ENCODE results near the gene KCNAB1.

DNA sequence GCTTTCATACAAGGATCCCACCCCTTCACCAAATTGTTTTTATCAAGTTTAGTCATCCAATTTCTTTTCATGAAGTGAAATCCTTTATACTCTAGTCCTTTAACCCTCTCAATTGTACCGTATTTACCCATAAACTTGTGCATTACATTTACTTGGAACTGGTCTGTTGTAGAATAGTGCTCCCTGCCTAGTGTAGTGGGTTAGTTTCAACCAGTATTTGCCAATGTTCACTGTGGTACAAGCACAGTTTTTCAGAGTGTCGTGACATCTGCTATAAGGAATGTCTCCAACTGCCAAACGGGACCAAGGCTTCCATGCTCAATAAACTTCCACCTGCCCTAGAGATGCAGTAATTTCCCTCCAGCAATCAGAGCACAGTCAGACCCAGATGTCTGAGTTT is 211.9 kb downstream of the KCNAB1 start:
- TF ChIP-seq EP300 (IDR thresholded peaks at IDR 0.05) (no peak), POLR2AphosphoS5 (IDR thresholded peaks at IDR 0.05) (no peak), POLR2A (IDR thresholded peaks at IDR 0.05) (no peak)
- TF ChIP-seq, protein P1, sequence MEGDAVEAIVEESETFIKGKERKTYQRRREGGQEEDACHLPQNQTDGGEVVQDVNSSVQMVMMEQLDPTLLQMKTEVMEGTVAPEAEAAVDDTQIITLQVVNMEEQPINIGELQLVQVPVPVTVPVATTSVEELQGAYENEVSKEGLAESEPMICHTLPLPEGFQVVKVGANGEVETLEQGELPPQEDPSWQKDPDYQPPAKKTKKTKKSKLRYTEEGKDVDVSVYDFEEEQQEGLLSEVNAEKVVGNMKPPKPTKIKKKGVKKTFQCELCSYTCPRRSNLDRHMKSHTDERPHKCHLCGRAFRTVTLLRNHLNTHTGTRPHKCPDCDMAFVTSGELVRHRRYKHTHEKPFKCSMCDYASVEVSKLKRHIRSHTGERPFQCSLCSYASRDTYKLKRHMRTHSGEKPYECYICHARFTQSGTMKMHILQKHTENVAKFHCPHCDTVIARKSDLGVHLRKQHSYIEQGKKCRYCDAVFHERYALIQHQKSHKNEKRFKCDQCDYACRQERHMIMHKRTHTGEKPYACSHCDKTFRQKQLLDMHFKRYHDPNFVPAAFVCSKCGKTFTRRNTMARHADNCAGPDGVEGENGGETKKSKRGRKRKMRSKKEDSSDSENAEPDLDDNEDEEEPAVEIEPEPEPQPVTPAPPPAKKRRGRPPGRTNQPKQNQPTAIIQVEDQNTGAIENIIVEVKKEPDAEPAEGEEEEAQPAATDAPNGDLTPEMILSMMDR (IDR thresholded peaks at IDR 0.05), result no peak

Data from suprapubic skin (tissue), 4 donors.